Sigmoid colon (tissue), 4 donors: Measurements from ENCODE around the gene CHI3L1.

Experiments
- CTCF ChIP-seq, 4 experiments: fragments of 450-650 bp in 3 of 4; fragments of 200-600 bp in 1 of 4; IDR thresholded peaks; one replicate each; pipeline ENCODE4 v1.5.1; 2016 to 2019; ENCODE audit warnings: antibody characterized with exemption in 4 of 4, mild to moderate bottlenecking in 3 of 4, moderate library complexity in 2 of 4
- EP300 ChIP-seq, 4 donors: sonication (generic); formaldehyde crosslinking; IDR thresholded peaks; one replicate each; pipeline ENCODE4 v1.6.1; 2017; ENCODE audit warnings: antibody characterized with exemption in 4 of 4
- POLR2A ChIP-seq, 2 donors: fragments of 450-650 bp; IDR thresholded peaks; one replicate each; pipeline ENCODE4 v1.6.1; 2016; ENCODE audit warnings: antibody characterized with exemption in 2 of 2, mild to moderate bottlenecking in 2 of 2, moderate library complexity in 2 of 2
- POLR2AphosphoS5 ChIP-seq, 4 donors: sonication (generic); formaldehyde crosslinking; IDR thresholded peaks; one replicate each; pipeline ENCODE4 v1.6.1; 2017; ENCODE audit warnings: antibody characterized with exemption in 4 of 4

DNA sequence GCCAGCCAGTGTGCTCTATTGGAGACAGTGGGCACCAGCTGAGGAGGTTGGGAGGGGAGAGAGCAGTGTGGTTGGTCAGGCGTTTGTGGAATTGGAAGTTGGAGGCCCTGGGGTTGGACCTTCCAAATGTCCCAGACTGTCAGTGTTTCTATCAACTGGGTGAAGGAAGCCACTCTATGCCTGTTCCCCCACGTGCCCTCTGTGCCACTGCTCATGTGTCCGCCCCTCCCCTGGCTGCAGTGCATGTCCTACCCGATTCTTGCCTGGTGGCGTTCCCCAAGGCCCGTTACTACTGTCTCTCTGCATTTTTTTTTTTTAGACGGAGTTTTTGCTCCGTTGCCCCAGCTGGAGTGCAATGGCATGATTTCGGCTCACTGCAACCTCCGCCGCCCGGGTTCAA is 37.9 kb downstream of the CHI3L1 start:
- TF ChIP-seq CTCF (IDR thresholded peaks at IDR 0.05) (no peak), POLR2AphosphoS5 (IDR thresholded peaks at IDR 0.05) (no peak), POLR2A (IDR thresholded peaks at IDR 0.05) (no peak), EP300 (IDR thresholded peaks at IDR 0.05) (no peak)
